LHCN-M2 (cell line): ENCODE data around the gene ALKAL2. TPM values are rescaled to one million over a fixed set of nuclear protein-coding genes. Genes with fewer than 3 reads are reported as not detected.
"Not testable (repeated sequence)": the region's sequence is repeated elsewhere in the genome, so short reads cannot be mapped to it uniquely, and the experiment has no call there.

Experiments used
- DNase-seq: peaks from one replicate; pipeline ENCODE4 v3.0.0-alpha.2; 2012; ENCODE audit warnings: low read depth
- polyA plus RNA-seq: library from polyadenylated mRNA; unstranded; fragments of >200 nt; gene quantifications from one replicate; pipeline ENCODE4 v1.2.1, GENCODE V29; 2012; ENCODE audit warnings: missing spikeins
- total RNA-seq: library from RNA; depleted of rRNA; stranded (reverse); fragments of >200 nt; gene quantifications from 2 replicates; pipeline ENCODE4 v1.2.3, GENCODE V29; 2014; rRNA removed

Gene ALKAL2
- not detected in 2 replicates for total RNA-seq
- not detected for polyA plus RNA-seq

GRCh38 chr2:287911-288757 is at the start of gene ALKAL2:
Gene ALKAL2 (minus strand): TSS chr2:288091. CDS start chr2:287835, 256 bp downstream.
- DNase-seq, result no peak

GRCh38 chr2:336949-337348 is 49.1 kb upstream of the ALKAL2 start:
- DNase-seq, result not testable (repeated sequence)

GRCh38 chr2:336360-336759 is 48.5 kb upstream of the ALKAL2 start:
- no peak for DNase-seq

GRCh38 chr2:332592-332991 is 44.7 kb upstream of the ALKAL2 start:
- no peak for DNase-seq

GRCh38 chr2:328761-329160 is 40.9 kb upstream of the ALKAL2 start:
- no peak for DNase-seq

- DNase-seq, result no peak
Measured at GRCh38 chr2:323035-323434, 35.1 kb upstream of the ALKAL2 start.

DNA sequence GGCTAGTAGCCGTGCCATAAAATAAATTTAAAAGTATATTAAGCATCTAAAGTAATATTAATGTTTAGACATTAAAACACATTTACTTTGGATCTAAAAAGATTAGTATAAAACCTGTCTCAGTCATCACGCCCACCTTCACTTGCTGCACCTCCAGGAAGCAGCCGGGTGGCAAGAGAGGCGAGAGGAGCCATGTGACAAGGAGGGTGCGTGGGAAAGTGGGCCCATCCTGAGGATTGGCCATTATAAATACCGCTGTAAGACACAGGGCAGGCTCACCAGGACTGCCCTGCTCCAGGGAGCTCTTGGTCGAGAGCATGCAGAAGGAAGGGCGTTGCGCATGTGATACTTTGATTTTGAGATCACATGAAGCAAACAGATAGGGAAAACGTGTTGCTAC is 34.4 kb upstream of the ALKAL2 start:
- no peak for DNase-seq

GRCh38 chr2:320561-320960 is 32.7 kb upstream of the ALKAL2 start:
- DNase-seq, result no peak

- no peak for DNase-seq
Measured at GRCh38 chr2:319059-319600, 31.2 kb upstream of the ALKAL2 start.

- peak; percentile 67 for DNase-seq
Measured at GRCh38 chr2:317501-318424, 29.9 kb upstream of the ALKAL2 start.

- no peak for DNase-seq
Measured at GRCh38 chr2:316381-316780, 28.5 kb upstream of the ALKAL2 start.

DNA sequence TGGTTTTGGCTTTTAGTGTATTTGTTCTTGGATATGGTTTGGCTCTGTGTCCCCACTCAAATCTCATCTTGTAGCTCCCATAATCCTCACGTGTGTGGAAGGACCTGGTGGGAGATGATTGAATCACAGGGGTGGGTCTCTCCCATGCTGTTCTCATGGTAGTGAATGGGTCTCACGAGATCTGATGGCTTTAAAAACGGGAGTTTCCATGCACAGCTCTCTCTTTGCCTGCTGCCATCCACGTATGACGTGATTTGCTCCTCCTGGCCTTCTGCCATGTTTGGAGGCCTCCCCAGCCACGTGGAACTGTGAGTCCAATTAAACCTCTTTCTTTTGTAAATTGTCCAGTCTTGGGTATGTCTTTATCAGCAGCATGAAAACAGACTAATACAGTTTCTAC is 28.0 kb upstream of the ALKAL2 start:
- DNase-seq, result not testable (repeated sequence)

GRCh38 chr2:314561-315336 is 26.9 kb upstream of the ALKAL2 start:
- DNase-seq, result no peak

DNA sequence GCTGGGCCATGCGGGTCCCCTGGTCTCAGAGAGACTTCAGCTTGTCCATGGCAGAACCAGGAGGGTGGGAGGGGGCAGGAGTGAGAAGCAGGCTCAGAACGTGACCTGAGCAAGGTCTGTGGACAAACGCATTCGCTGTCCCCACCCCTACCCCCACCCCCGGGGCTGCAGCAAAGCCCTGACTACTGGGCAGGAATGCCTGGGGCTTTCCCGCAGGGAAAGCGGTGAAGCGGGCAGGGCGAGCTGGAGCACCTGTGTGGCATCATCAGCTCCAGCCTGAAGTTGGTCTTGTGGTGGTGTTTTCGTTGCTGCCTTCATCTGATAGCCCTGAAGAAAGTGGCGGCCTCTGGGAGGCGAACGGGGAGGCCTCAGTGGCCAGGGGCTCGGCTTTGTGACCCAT is 26.1 kb upstream of the ALKAL2 start:
- no peak for DNase-seq

- no peak for DNase-seq
Measured at GRCh38 chr2:310994-311393, 23.1 kb upstream of the ALKAL2 start.

DNA sequence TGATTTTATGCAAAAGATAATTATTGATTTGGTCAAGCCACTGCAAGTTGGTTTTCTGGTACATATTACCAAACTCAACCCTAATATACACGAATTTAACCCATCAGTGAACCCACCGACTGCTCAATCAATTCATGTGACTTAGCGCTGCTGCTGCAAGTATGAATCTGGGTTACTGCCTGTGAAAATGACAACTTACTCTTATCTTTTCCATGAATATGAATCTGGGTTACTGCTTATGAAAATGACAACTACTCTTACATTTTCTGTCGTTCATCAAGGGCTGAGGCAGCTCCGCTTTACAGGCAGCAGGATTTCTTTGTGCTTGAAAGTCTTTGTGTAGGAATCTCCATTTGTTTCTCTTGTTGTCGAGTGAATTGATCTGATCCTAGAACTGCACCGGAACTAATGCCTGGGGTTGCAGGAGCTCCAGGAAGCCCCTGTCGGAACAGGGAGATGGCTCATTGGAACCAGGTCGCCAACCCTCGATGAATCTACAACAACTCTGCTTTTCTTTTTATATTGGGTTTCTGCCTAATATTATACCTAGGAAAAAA is 22.1 kb upstream of the ALKAL2 start:
- no peak for DNase-seq

DNA sequence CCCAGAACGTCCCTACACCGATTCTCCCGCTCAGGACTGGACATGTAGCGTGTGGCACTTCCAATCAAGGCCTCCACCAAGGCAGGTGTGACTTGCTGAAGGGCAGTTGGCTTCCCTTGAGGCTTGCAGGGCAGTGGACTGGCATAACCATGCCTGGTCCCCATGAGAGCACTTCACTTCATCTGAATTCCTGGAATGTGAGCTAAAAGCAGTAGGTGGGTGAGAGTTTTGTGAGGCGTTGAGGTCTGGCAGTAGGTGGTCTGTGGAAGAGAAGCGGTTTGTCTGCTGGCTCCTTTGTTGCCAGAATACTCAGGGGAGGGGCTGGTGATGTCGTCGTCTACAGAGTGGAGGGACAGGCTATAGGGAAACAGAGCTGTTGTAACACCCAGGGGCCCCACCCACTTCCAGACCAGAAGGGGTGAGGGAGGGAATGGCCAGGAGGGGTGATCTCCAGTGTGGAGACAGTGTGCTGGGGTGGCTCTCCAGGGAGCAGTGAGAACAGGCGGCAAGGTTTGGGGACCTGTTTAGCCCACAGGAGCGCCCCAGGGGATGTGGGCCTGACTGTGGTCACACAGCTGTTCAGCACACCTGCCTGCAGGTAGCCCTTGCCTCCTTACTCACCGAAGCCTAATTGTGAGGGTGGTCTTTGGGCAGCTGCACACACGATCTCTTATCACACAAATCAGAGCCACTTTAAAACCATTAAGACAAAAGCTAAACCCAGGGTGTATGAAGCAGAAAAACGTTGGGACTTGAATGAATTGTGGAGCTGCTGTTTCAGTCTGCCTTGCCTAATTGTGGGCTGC is 21.5 kb upstream of the ALKAL2 start:
- no peak for DNase-seq

- DNase-seq, result no peak
Measured at GRCh38 chr2:305366-305765, 17.5 kb upstream of the ALKAL2 start.

DNA sequence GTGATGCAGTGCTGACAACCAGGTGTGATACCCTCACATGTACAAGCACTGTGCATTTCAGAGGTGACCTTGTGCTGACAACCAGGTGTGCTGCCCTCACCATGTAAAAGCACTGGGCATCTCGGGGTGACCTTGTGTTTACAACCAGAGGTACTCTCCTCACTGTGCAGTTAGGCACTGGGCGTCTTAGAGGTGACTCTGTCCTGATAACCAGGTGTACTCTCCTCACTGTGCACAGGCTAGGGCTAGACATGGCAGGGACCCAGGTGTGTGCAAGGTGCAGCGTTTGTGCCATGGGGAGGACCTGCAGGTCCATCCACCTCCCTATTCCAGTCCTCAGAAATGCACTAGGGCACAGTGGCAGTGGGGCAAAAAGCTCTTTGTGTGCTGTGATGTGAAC is 8.5 kb upstream of the ALKAL2 start:
- no peak for DNase-seq

GRCh38 chr2:295090-295489 is 7.2 kb upstream of the ALKAL2 start:
- no peak for DNase-seq
